Activated effector memory CD4-positive, alpha-beta T cell treated with anti-CD3 and anti-CD28 coated beads, Interleukin-2, amount 50 U/mL, for 16 hours (primary cell): ENCODE data around the gene SCMH1.

Experiments used
- DNase-seq: peaks from one replicate; pipeline ENCODE4 v3.0.0-alpha.2; 2020

The SCMH1 gene

GRCh38 chr1:41021526-41022308, 220.4 kb downstream of the SCMH1 start, which contains the start of gene SLFNL1:
SLFNL1 (minus strand) TSS chr1:41021725; CDS start chr1:41020660, 1,065 bp downstream.
- no peak for DNase-seq

GRCh38 chr1:41020654-41021053, 221.5 kb downstream of the SCMH1 start:
- DNase-seq, result no peak

- DNase-seq, result no peak
Observed at GRCh38 chr1:41020109-41020576, 222.0 kb downstream of the SCMH1 start.

- DNase-seq, result no peak
Observed at GRCh38 chr1:41019353-41019745, 222.8 kb downstream of the SCMH1 start.

- no peak for DNase-seq
Observed at GRCh38 chr1:41018018-41018410, 224.1 kb downstream of the SCMH1 start.

- DNase-seq, result no peak
Observed at GRCh38 chr1:41017141-41018017, 224.7 kb downstream of the SCMH1 start.

GRCh38 chr1:41015897-41016470, 226.1 kb downstream of the SCMH1 start:
- no peak for DNase-seq

GRCh38 chr1:41015281-41015896, 226.7 kb downstream of the SCMH1 start:
- DNase-seq, result no peak

GRCh38 chr1:41014871-41015270, 227.2 kb downstream of the SCMH1 start:
- no peak for DNase-seq

GRCh38 chr1:41013796-41014195, 228.3 kb downstream of the SCMH1 start:
- no peak for DNase-seq

GRCh38 chr1:41013024-41013423, 229.1 kb downstream of the SCMH1 start:
- DNase-seq, result no peak

- no peak for DNase-seq
Observed at GRCh38 chr1:41010345-41010744, 231.8 kb downstream of the SCMH1 start.

- no peak for DNase-seq
Observed at GRCh38 chr1:41009466-41009865, 232.6 kb downstream of the SCMH1 start.

- no peak for DNase-seq
Observed at GRCh38 chr1:41006942-41007865, 234.9 kb downstream of the SCMH1 start.

- no peak for DNase-seq
Observed at GRCh38 chr1:41005876-41006275, 236.2 kb downstream of the SCMH1 start.

GRCh38 chr1:41003640-41004220, 238.4 kb downstream of the SCMH1 start:
- DNase-seq, result peak; percentile 92

GRCh38 chr1:41003127-41003639, 238.9 kb downstream of the SCMH1 start:
- no peak for DNase-seq

- DNase-seq, result no peak
Observed at GRCh38 chr1:40998668-40999067, 243.4 kb downstream of the SCMH1 start.

- DNase-seq, result no peak
Observed at GRCh38 chr1:40997096-40997495, 245.0 kb downstream of the SCMH1 start.

GRCh38 chr1:40989066-40989465, 253.0 kb downstream of the SCMH1 start:
- DNase-seq, result no peak

GRCh38 chr1:40988280-40988679, 253.8 kb downstream of the SCMH1 start:
- DNase-seq, result no peak
